ENCODE data around the gene SH3BGR. TPM values are rescaled to one million over a fixed set of nuclear protein-coding genes. Genes with fewer than 3 reads are reported as not detected.

Gene SH3BGR
- total and polyA plus RNA-seq, 4 donors, result 0.33 to 5.4 (median 2.0) TPM

- Histone ChIP-seq H3K4me3 (ENCODE audit: low read depth in 1 of 3, low read length in 3 of 3) (no peak overlapping the region), H3K4me1 (ENCODE audit: control insufficient read depth in 4 of 4, insufficient read depth in 4 of 4, low read length in 3 of 4) (no peaks in the 10 kb centered on the region), H3K9me3 (ENCODE audit: control insufficient read depth in 4 of 4, low read length in 3 of 4) (no peaks in the 10 kb centered on the region), H3K27ac (ENCODE audit: low read depth in 1 of 2, low read length in 2 of 2) (no peak overlapping the region), H3K9ac (ENCODE audit: low read depth in 1 of 2, low read length in 2 of 2) (no peak overlapping the region), H3K36me3 (ENCODE audit: control insufficient read depth in 4 of 4, insufficient read depth in 3 of 4, low read depth in 1 of 4, low read length in 3 of 4) (peaks cover 0 to 1% (median 0%) of the 10 kb centered on the region in 4 donors), H3K27me3 (ENCODE audit: control insufficient read depth in 4 of 4, insufficient read depth in 4 of 4, low read length in 3 of 4) (no peaks in the 10 kb centered on the region)
- no peak for DNase-seq (ENCODE audit: low spot score)
- WGBS, result 88% methylated on average over 3 of the region's 3 CpGs
- TF ChIP-seq CTCF (IDR thresholded peaks at IDR 0.05; ENCODE audit: low read depth, low read length, missing input control), result no peak
- TF ChIP-seq TAF1 (conservative IDR thresholded peaks at IDR 0.05), result no peak
- no peak for TF ChIP-seq MAX (IDR thresholded peaks at IDR 0.05)
- TF ChIP-seq JUND (IDR thresholded peaks at IDR 0.05), result no peak
- no peak for TF ChIP-seq HNF4A (conservative IDR thresholded peaks at IDR 0.05)
- TF ChIP-seq FOXA2 (IDR thresholded peaks at IDR 0.05), result no peak
- TF ChIP-seq NR2F2 (IDR thresholded peaks at IDR 0.05), result no peak
- no peak for TF ChIP-seq ATF3 (IDR thresholded peaks at IDR 0.05)
- TF ChIP-seq GABPA (IDR thresholded peaks at IDR 0.05 in 1 of 2, conservative IDR thresholded peaks at IDR 0.05 in 1 of 2), result no peak
- TF ChIP-seq, protein P1, sequence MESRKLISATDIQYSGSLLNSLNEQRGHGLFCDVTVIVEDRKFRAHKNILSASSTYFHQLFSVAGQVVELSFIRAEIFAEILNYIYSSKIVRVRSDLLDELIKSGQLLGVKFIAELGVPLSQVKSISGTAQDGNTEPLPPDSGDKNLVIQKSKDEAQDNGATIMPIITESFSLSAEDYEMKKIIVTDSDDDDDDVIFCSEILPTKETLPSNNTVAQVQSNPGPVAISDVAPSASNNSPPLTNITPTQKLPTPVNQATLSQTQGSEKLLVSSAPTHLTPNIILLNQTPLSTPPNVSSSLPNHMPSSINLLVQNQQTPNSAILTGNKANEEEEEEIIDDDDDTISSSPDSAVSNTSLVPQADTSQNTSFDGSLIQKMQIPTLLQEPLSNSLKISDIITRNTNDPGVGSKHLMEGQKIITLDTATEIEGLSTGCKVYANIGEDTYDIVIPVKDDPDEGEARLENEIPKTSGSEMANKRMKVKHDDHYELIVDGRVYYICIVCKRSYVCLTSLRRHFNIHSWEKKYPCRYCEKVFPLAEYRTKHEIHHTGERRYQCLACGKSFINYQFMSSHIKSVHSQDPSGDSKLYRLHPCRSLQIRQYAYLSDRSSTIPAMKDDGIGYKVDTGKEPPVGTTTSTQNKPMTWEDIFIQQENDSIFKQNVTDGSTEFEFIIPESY (IDR thresholded peaks at IDR 0.05), result no peak
- TF ChIP-seq FOXA1 (IDR thresholded peaks at IDR 0.05), result no peak
- TF ChIP-seq EGR1 (IDR thresholded peaks at IDR 0.05; ENCODE audit: low read depth in 2 of 2), result no peak
- no peak for TF ChIP-seq RXRA (IDR thresholded peaks at IDR 0.05)
Measured at GRCh38 chr21:39430016-39430415, 21.8 kb upstream of the SH3BGR start.

GRCh38 chr21:39430457-39430856, 21.3 kb upstream of the SH3BGR start:
- TF ChIP-seq, protein P1 (IDR thresholded peaks at IDR 0.05), result no peak
- TF ChIP-seq FOXA1 (IDR thresholded peaks at IDR 0.05) (no peak), SP1 (IDR thresholded peaks at IDR 0.05) (no peak)
- H3K27me3 ChIP-seq (ENCODE audit: control insufficient read depth in 4 of 4, insufficient read depth in 4 of 4, low read length in 3 of 4), result no peaks in the 10 kb centered on the region
- 72% methylated on average over 4 of the region's 4 CpGs for WGBS
- no peaks in the 10 kb centered on the region for H3K4me1 ChIP-seq (ENCODE audit: control insufficient read depth in 4 of 4, insufficient read depth in 4 of 4, low read length in 3 of 4)
- no peak overlapping the region for H3K9ac ChIP-seq (ENCODE audit: low read depth in 1 of 2, low read length in 2 of 2)
- H3K9me3 ChIP-seq (ENCODE audit: control insufficient read depth in 4 of 4, low read length in 3 of 4), result no peaks in the 10 kb centered on the region
- H3K4me3 ChIP-seq (ENCODE audit: low read depth in 1 of 3, low read length in 3 of 3), result no peak overlapping the region
- peaks cover 0 to 1% (median 0%) of the 10 kb centered on the region in 4 donors for H3K36me3 ChIP-seq (ENCODE audit: control insufficient read depth in 4 of 4, insufficient read depth in 3 of 4, low read depth in 1 of 4, low read length in 3 of 4)
- DNase-seq (ENCODE audit: low spot score), result no peak
- H3K27ac ChIP-seq (ENCODE audit: low read depth in 1 of 2, low read length in 2 of 2), result no peak overlapping the region

All from liver (tissue), 9 donors.